H1 (cell line): ENCODE data around the gene AHDC1. TPM values are rescaled to one million over a fixed set of nuclear protein-coding genes. Genes with fewer than 3 reads are reported as not detected.

ENCODE experiments used
- CTCF ChIA-PET: fragments of 300-600 bp; sonication (Branson Sonifier 250); formaldehyde crosslinking; loops from one replicate; lab custom pipeline; 2021; ENCODE audit not compliant: partially characterized antibody; lab: Charles Lee
- POLR2A ChIA-PET: fragments of 300-600 bp; sonication (Branson Sonifier 250); formaldehyde crosslinking; loops from one replicate; lab custom pipeline; 2021; ENCODE audit warnings: inconsistent platforms; ENCODE audit not compliant: partially characterized antibody; lab: Charles Lee
- DNase-seq, 2 experiments: peaks; one replicate each; pipeline versions ENCODE4 v3.0.0 to v3.0.0-alpha.2; 2010 to 2022; ENCODE audit warnings: low spot score in 2 of 2, low read depth in 1 of 2, mixed read lengths in 1 of 2
- FAIRE-seq: peaks from 2 replicates; lab custom pipeline; 2011; peaks lifted over from hg19 to GRCh38; lab: Jason Lieb, UNC
- H2AFZ ChIP-seq: 2 replicates; pipeline ENCODE4 v1.8.1; 2012; ENCODE audit warnings: low read length, inconsistent platforms
- H2AK5ac ChIP-seq: 2 replicates; pipeline ENCODE4 v1.6.1; 2013; ENCODE audit warnings: low read depth, low read length
- H2BK120ac ChIP-seq: replicated peaks from 2 replicates; pipeline ENCODE3; 2013; ENCODE audit warnings: low read depth, low read length, inconsistent platforms
- H2BK12ac ChIP-seq: 2 replicates; pipeline ENCODE4 v1.6.1; 2013; ENCODE audit warnings: low read depth, low read length
- H2BK15ac ChIP-seq: 2 replicates; pipeline ENCODE4 v1.6.1; 2013; ENCODE audit warnings: low read length
- H2BK20ac ChIP-seq: 2 replicates; pipeline ENCODE4 v1.6.1; 2013; ENCODE audit warnings: low read length
- H2BK5ac ChIP-seq: 2 replicates; pipeline ENCODE4 v1.6.1; 2013; ENCODE audit warnings: low read depth, low read length
- H3K14ac ChIP-seq: 2 replicates; pipeline ENCODE4 v1.6.1; 2013; ENCODE audit warnings: inconsistent platforms; ENCODE audit not compliant: insufficient read length
- H3K18ac ChIP-seq: 2 replicates; pipeline ENCODE4 v1.6.1; 2013; ENCODE audit warnings: low read length; ENCODE audit errors: extremely low read depth
- H3K23ac ChIP-seq: 2 replicates; pipeline ENCODE4 v1.6.1; 2013; ENCODE audit warnings: inconsistent platforms; ENCODE audit not compliant: insufficient read length
- H3K23me2 ChIP-seq: 2 replicates; pipeline ENCODE4 v1.6.1; 2013; ENCODE audit warnings: low read depth, low read length
- H3K27ac ChIP-seq: 2 replicates; pipeline ENCODE4 v1.6.1; 2011; ENCODE audit warnings: low read depth, low read length, inconsistent platforms
- H3K27me3 ChIP-seq, 4 experiments: replicated peaks in 1 of 4; 1 replicate in 1 of 4; 2 replicates in 3 of 4; pipeline versions ENCODE4 v1.6.1 to v1.8.1; 2011 to 2013; ENCODE audit warnings: low read length in 3 of 4, mild to moderate bottlenecking in 3 of 4, inconsistent platforms in 2 of 4, mixed read lengths in 2 of 4, moderate library complexity in 1 of 4; ENCODE audit not compliant: control insufficient read depth in 3 of 4, insufficient read depth in 3 of 4; ENCODE audit errors: extremely low read depth in 1 of 4
- H3K36me3 ChIP-seq, 4 experiments: 2 replicates each; pipeline versions ENCODE4 v1.6.1 to v1.8.1; 2011 to 2013; ENCODE audit warnings: mild to moderate bottlenecking in 4 of 4, low read length in 3 of 4, moderate library complexity in 2 of 4, control low read depth in 1 of 4, inconsistent platforms in 1 of 4; ENCODE audit not compliant: insufficient read depth in 4 of 4, control insufficient read depth in 2 of 4
- H3K4ac ChIP-seq: replicated peaks from 2 replicates; pipeline ENCODE3; 2013; ENCODE audit warnings: low read length, low read depth, mixed read lengths, inconsistent platforms; ENCODE audit not compliant: insufficient read length
- H3K4me1 ChIP-seq, 4 experiments: replicated peaks in 1 of 4; 1 replicate in 1 of 4; 2 replicates in 3 of 4; pipeline versions ENCODE4 v1.6.1 to v1.8.1; 2011 to 2013; ENCODE audit warnings: low read length in 3 of 4, inconsistent platforms in 2 of 4, mixed read lengths in 1 of 4; ENCODE audit not compliant: insufficient read depth in 4 of 4, control insufficient read depth in 3 of 4
- H3K4me2 ChIP-seq, 2 experiments: 2 replicates each; pipeline versions ENCODE4 v1.6.1 to v1.8.1; 2011 to 2013; ENCODE audit warnings: low read depth in 2 of 2, low read length in 2 of 2, control low read depth in 1 of 2, inconsistent platforms in 1 of 2, mild to moderate bottlenecking in 1 of 2; ENCODE audit not compliant: insufficient read depth in 1 of 2
- H3K4me3 ChIP-seq, 4 experiments: fragments of 200-600, 300-600 bp in 1 of 4; sonication (generic), shearing (Covaris generic), sonication (Bioruptor Twin) in 1 of 4; 2 replicates each; pipeline versions ENCODE4 v1.5.1 to v1.8.1; 2011 to 2016; ENCODE audit warnings: low read length in 4 of 4, low read depth in 3 of 4, control low read depth in 2 of 4, inconsistent platforms in 2 of 4, mild to moderate bottlenecking in 2 of 4, mixed read lengths in 1 of 4, moderate library complexity in 1 of 4; ENCODE audit not compliant: insufficient read depth in 2 of 4; ENCODE audit errors: extremely low read depth in 1 of 4
- H3K56ac ChIP-seq: replicated peaks from 2 replicates; pipeline ENCODE3; 2013; ENCODE audit warnings: low read depth, mild to moderate bottlenecking, mixed read lengths, low read length, inconsistent platforms; ENCODE audit not compliant: insufficient read length
- H3K79me1 ChIP-seq: 2 replicates; pipeline ENCODE4 v1.6.1; 2013; ENCODE audit warnings: low read depth, low read length, control low read depth
- H3K79me2 ChIP-seq, 2 experiments: 2 replicates each; pipeline versions ENCODE4 v1.6.1 to v1.8.1; 2012 to 2013; ENCODE audit warnings: low read length in 2 of 2, mild to moderate bottlenecking in 2 of 2, inconsistent platforms in 1 of 2; ENCODE audit not compliant: insufficient read depth in 2 of 2, control insufficient read depth in 1 of 2
- H3K9ac ChIP-seq, 4 experiments: replicated peaks in 1 of 4; 1 replicate in 1 of 4; 2 replicates in 3 of 4; pipeline versions ENCODE4 v1.6.1 to v1.8.1; 2011 to 2013; ENCODE audit warnings: low read depth in 3 of 4, low read length in 3 of 4, control low read depth in 2 of 4, mild to moderate bottlenecking in 2 of 4, moderate library complexity in 2 of 4, inconsistent platforms in 1 of 4; ENCODE audit errors: extremely low read depth in 1 of 4
- H3K9me3 ChIP-seq, 2 experiments: 2 replicates each; pipeline versions ENCODE4 v1.6.1 to v1.8.1; 2012 to 2013; ENCODE audit warnings: mild to moderate bottlenecking in 2 of 2, moderate library complexity in 2 of 2, control low read depth in 1 of 2, inconsistent platforms in 1 of 2, low read depth in 1 of 2, low read length in 1 of 2, mixed read lengths in 1 of 2; ENCODE audit not compliant: insufficient read depth in 2 of 2
- H4K20me1 ChIP-seq, 2 experiments: replicated peaks in 1 of 2; 2 replicates each; pipeline versions ENCODE3 to v1.8.1; 2011 to 2013; ENCODE audit warnings: inconsistent platforms in 2 of 2, low read length in 2 of 2, mild to moderate bottlenecking in 1 of 2; ENCODE audit not compliant: insufficient read depth in 2 of 2, control insufficient read depth in 1 of 2
- H4K5ac ChIP-seq: 2 replicates; pipeline ENCODE4 v1.6.1; 2013; ENCODE audit warnings: low read length, low read depth, mixed read lengths, inconsistent platforms; ENCODE audit not compliant: insufficient read length
- H4K8ac ChIP-seq: 2 replicates; pipeline ENCODE4 v1.8.0; 2013; ENCODE audit warnings: mild to moderate bottlenecking, moderate library complexity, low read length, inconsistent platforms; ENCODE audit not compliant: insufficient read depth; ENCODE audit errors: extremely low read depth
- H4K91ac ChIP-seq: replicated peaks from 2 replicates; pipeline ENCODE3; 2013; ENCODE audit warnings: low read length, mixed read lengths, inconsistent platforms; ENCODE audit not compliant: insufficient read length
- CBX8 ChIP-seq: fragments of 300-800, 300-1000 bp; sonication (generic); IDR thresholded peaks from 2 replicates; pipeline ENCODE4 v1.7.1; 2016; ENCODE audit warnings: low read depth, low read length, borderline replicate concordance
- FOSL1 ChIP-seq: IDR thresholded peaks from 2 replicates; pipeline ENCODE4 v1.6.1; 2011; ENCODE audit warnings: mild to moderate bottlenecking, low read depth, low read length, moderate library complexity; ENCODE audit not compliant: insufficient read depth
- JUN ChIP-seq: IDR thresholded peaks from 2 replicates; pipeline ENCODE4 v1.6.1; 2011; ENCODE audit warnings: low read depth, mild to moderate bottlenecking, improper control_type of control experiment, low read length
- SIN3A ChIP-seq, 2 experiments: IDR thresholded peaks in 1 of 2; conservative IDR thresholded peaks in 1 of 2; 2 replicates each; pipeline ENCODE4 v1.6.1; 2011 to 2012; ENCODE audit warnings: low read length in 2 of 2, improper control_type of control experiment in 1 of 2, low read depth in 1 of 2, mild to moderate bottlenecking in 1 of 2
- SIRT6 ChIP-seq: IDR thresholded peaks from one replicate; pipeline ENCODE4 v1.7.1; 2012; ENCODE audit warnings: low read length, inconsistent platforms
- ZNF274 ChIP-seq: IDR thresholded peaks from 2 replicates; pipeline ENCODE4 v1.7.0; 2012; ENCODE audit warnings: low read length, borderline replicate concordance; ENCODE audit errors: extremely low read depth
- WGBS, 2 experiments: shearing (Covaris generic) in 1 of 2; methylation state at CpG; one replicate each; pipeline versions ENCODE4 v1.1.6 to v1.1.7; 2013 to 2015; ENCODE audit warnings: low lambda C conversion rate in 2 of 2, mixed read lengths in 2 of 2, inconsistent platforms in 1 of 2, low coverage in 1 of 2, missing lambda C conversion rate in 1 of 2; ENCODE audit not compliant: insufficient replicate concordance in 2 of 2, insufficient coverage in 1 of 2, insufficient read length in 1 of 2; ENCODE audit errors: extremely low coverage in 1 of 2, missing lambda C conversion rate in 1 of 2; 5-methylcytosine and 5-hydroxymethylcytosine counted together
- polyA plus RNA-seq, 7 experiments: library from polyadenylated mRNA; depleted of rRNA in 3 of 7; stranded (reverse) in 5 of 7; unstranded in 2 of 7; fragments of >200 nt in 5 of 7; fragments of 200-250 nt in 2 of 7; gene quantifications; 1 replicate in 5 of 7; 2 replicates in 1 of 7; 4 replicates in 1 of 7; pipeline versions ENCODE4 v1.2.1 to v1.2.3, GENCODE V29; 2011 to 2013; ENCODE audit warnings: missing spikeins in 2 of 7, mixed read lengths in 2 of 7
- total RNA-seq: library from RNA; stranded (reverse); fragmentation: NEBNext Ultra II Directional; extraction: Animal tissue kit (Norgen Biotek cat#: 25700); gene quantifications from 2 replicates; pipeline ENCODE4 v1.2.1, GENCODE V29; 2021

The AHDC1 gene
- total and polyA plus RNA-seq, 2 of the 8 experiments (the other 6 are each of a cell fraction or from before 2014, with no cell fraction given), result 4.4 to 35.1 TPM

DNA sequence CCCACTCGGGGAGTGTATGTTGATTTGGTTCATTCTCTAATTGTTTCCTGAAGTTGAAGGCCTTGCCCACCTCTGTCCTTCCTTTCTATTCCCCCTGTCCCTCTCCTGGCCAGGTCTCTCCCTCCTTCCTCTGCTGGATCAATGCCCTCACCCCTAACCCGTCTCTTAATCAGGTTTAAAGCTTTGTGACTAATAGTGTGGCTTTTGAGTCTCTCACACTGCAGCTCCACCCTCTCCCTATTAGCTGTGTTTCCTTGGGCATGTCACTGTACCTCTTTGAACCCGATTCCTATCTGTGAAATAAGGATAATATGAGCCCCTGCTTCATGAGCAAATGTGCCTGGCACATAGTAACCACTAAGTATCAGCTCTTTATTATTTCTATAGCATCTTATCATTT, 20.5 kb downstream of the AHDC1 start:
- Histone ChIP-seq H2BK20ac (no peak overlapping the region), H4K8ac (no peak overlapping the region), H3K9ac (no peak overlapping the region), H3K79me2 (peaks cover 3 to 40% of the 10 kb centered on the region in 2 experiments; a peak in 2 of 4 replicates), H3K9me3 (no peaks in the 10 kb centered on the region), H3K4ac (no peak overlapping the region), H2AFZ (no peak overlapping the region), H4K5ac (no peak overlapping the region), H3K36me3 (peaks cover 0 to 5% (median 0%) of the 10 kb centered on the region in 4 experiments; a peak in 1 of 8 replicates), H3K27me3 (peaks cover 0 to under 1% (median 0%) of the 10 kb centered on the region in 4 experiments; a peak in 1 of 7 replicates), H4K91ac (no peak overlapping the region), H2BK12ac (no peak overlapping the region), H4K20me1 (peaks cover 17 to 26% of the 10 kb centered on the region in 2 experiments), H3K27ac (no peak overlapping the region), H3K79me1 (peaks cover 11% of the 10 kb centered on the region), H2BK5ac (no peak overlapping the region), H3K23ac (no peak overlapping the region), H3K23me2 (no peaks in the 10 kb centered on the region; the same call in 1 of the 2 replicates), H3K14ac (no peak overlapping the region), H3K4me2 (no peak overlapping the region), H2AK5ac (no peak overlapping the region), H3K4me3 (no peak overlapping the region), H3K4me1 (peaks cover 0 to 3% (median 0%) of the 10 kb centered on the region in 4 experiments; a peak in 2 of 7 replicates), H2BK15ac (no peak overlapping the region), H2BK120ac (no peak overlapping the region), H3K56ac (no peak overlapping the region), H3K18ac (no peak overlapping the region)
- no peak for TF ChIP-seq ZNF274
- no peak for TF ChIP-seq FOSL1
- TF ChIP-seq SIN3A (conservative IDR thresholded peaks at IDR 0.05 in 1 of 2, IDR thresholded peaks at IDR 0.05 in 1 of 2; ENCODE audit: low read depth in 1 of 2, low read length in 2 of 2), result no peak
- TF ChIP-seq SIRT6, result no peak
- TF ChIP-seq CBX8, result no peak
- no peak for TF ChIP-seq JUN
- ChIA-PET CTCF (interaction anchor here (0.7 to 56.1 kb wide), 17 partner anchors 8 to 232 kb away, joined by 3 to 1807 read pairs (median 5); partner anchors contain the start of gene AHDC1), POLR2A (interaction anchor here (1.9 to 25.0 kb wide), 3 partner anchors 9 to 22 kb away, joined by 7 to 355 read pairs (median 350); no protein-coding TSS in a partner anchor)
- DNase-seq (no peak), FAIRE-seq (no peak)
- 89% methylated on average over 3 of the region's 3 CpGs; no CpG with 5 or more reads in 1 of the 2 experiments for WGBS, 2 experiments
